Body of pancreas (tissue), 4 donors: ENCODE results near the gene COL8A1. TPM values are rescaled to one million over a fixed set of nuclear protein-coding genes. Genes with fewer than 3 reads are reported as not detected.

ENCODE experiments used
- ATAC-seq: fragments of 150-250 bp; one replicate; pipeline ENCODE4 v1.9.1; 2016
- DNase-seq, 4 donors: peaks; one replicate each; pipeline ENCODE4 v3.0.0-alpha.2; 2019
- H3K27ac ChIP-seq, 4 donors: fragments of 200-600 bp; sonication (generic); 1 replicate in 3 of 4; 2 replicates in 1 of 4; pipeline versions ENCODE4 v1.5.1 to v1.6.1; 2016 to 2019; ENCODE audit warnings: mild to moderate bottlenecking in 1 of 4, mixed read lengths in 1 of 4, moderate library complexity in 1 of 4
- H3K27me3 ChIP-seq, 2 donors: fragments of 200-600 bp; sonication (generic); one replicate each; pipeline ENCODE4 v1.6.0; 2016; ENCODE audit warnings: mild to moderate bottlenecking in 1 of 2
- H3K36me3 ChIP-seq, 2 donors: fragments of 200-600 bp; sonication (generic); replicated peaks in 1 of 2; 2 replicates each; pipeline ENCODE4 v1.5.1; 2016; ENCODE audit warnings: low read depth in 2 of 2; ENCODE audit not compliant: insufficient read depth in 1 of 2
- H3K4me1 ChIP-seq: fragments of 200-600 bp; sonication (generic); one replicate; pipeline ENCODE4 v1.6.0; 2016
- H3K4me3 ChIP-seq, 2 donors: fragments of 200-600 bp; sonication (generic); 1 replicate in 1 of 2; 2 replicates in 1 of 2; pipeline ENCODE4 v1.5.1; 2016 to 2019
- H3K9me3 ChIP-seq, 3 donors: fragments of 200-600 bp; sonication (generic); 1 replicate in 2 of 3; 2 replicates in 1 of 3; pipeline ENCODE4 v1.5.1; 2016
- POLR2A ChIP-seq, 3 donors: fragments of 450-650 bp; IDR thresholded peaks; one replicate each; pipeline ENCODE4 v1.6.1; 2016; ENCODE audit warnings: antibody characterized with exemption in 3 of 3, mild to moderate bottlenecking in 2 of 3
- WGBS, 2 donors: methylation state at CpG; one replicate each; pipeline ENCODE4 v1.1.5; 2017; 5-methylcytosine and 5-hydroxymethylcytosine counted together
- intact Hi-C: fragments of 100-400 bp; cut with DNase I; formaldehyde crosslinking; loops from one replicate; pipeline ENCODE4 v1.15.1; 2023
- total RNA-seq, 2 donors: library from RNA; depleted of rRNA; stranded (reverse); fragments of >200 nt; gene quantifications; one replicate each; pipeline ENCODE4 v1.1.0, GENCODE V29; 2016
- TF ChIP-seq, protein P1 (sequence below), 7 experiments: fragments of 450-650 bp in 4 of 7; fragments of 200-600 bp in 3 of 7; sonication (generic) in 3 of 7; IDR thresholded peaks; one replicate each; pipeline ENCODE4 v1.5.1; 2016 to 2019; ENCODE audit warnings: antibody characterized with exemption in 7 of 7

COL8A1 gene
- total RNA-seq, 2 donors from 2014 or later = 0.99 to 5.4 TPM

DNA sequence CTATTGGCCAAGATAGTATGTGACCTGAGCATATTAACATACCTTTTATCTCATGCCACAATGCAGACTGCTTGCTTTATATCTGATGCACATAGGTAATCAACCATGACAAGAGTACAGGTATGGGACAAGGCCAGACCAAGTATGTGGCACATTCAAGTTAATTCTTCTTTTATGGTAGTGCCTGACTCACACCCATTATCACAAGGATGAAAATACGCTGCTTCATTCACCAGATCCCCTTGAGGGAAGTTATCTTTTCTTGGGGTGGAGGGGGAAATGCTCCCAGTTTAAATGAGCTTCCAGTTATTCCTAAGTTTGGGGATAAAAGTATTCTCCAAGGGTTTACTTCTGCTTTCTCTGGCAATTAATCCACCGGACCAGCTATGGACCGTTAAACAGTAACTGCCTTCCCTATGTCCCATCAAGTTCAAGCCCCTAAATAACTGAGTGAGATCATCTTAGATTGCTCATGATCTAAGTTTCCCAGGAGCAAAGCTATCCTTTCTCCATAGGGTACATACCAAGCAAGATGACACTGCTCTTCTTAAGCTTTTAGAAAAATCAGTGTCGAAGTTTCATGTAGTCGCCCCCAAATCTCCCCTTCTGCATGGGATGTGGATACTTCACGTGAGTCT lies 1.9 kb downstream of the COL8A1 start:
- H3K9me3 ChIP-seq = no peaks in the 10 kb centered on the region
- DNase-seq (no peak), ATAC-seq (no peak)
- no peak overlapping the region for H3K27ac ChIP-seq
- intact Hi-C loops = no loop called here
- WGBS, 2 donors = 73 to 80% methylated on average over 6 of the region's 6 CpGs
- TF ChIP-seq POLR2A (IDR thresholded peaks at IDR 0.05) = no peak
- TF ChIP-seq, protein P1, sequence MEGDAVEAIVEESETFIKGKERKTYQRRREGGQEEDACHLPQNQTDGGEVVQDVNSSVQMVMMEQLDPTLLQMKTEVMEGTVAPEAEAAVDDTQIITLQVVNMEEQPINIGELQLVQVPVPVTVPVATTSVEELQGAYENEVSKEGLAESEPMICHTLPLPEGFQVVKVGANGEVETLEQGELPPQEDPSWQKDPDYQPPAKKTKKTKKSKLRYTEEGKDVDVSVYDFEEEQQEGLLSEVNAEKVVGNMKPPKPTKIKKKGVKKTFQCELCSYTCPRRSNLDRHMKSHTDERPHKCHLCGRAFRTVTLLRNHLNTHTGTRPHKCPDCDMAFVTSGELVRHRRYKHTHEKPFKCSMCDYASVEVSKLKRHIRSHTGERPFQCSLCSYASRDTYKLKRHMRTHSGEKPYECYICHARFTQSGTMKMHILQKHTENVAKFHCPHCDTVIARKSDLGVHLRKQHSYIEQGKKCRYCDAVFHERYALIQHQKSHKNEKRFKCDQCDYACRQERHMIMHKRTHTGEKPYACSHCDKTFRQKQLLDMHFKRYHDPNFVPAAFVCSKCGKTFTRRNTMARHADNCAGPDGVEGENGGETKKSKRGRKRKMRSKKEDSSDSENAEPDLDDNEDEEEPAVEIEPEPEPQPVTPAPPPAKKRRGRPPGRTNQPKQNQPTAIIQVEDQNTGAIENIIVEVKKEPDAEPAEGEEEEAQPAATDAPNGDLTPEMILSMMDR (IDR thresholded peaks at IDR 0.05) = no peak
- no peak overlapping the region for H3K4me3 ChIP-seq
- peaks cover 20% of the 10 kb centered on the region for H3K4me1 ChIP-seq
- no peaks in the 10 kb centered on the region for H3K36me3 ChIP-seq
- peaks cover 0 to 5% of the 10 kb centered on the region in 2 donors for H3K27me3 ChIP-seq

GRCh38 chr3:99641480-99641879 lies 3.1 kb downstream of the COL8A1 start:
- ATAC-seq (no peak), DNase-seq (no peak)
- Histone ChIP-seq H3K36me3 (no peaks in the 10 kb centered on the region), H3K27me3 (peaks cover 0 to 3% of the 10 kb centered on the region in 2 donors), H3K4me3 (no peak overlapping the region), H3K27ac (no peak overlapping the region), H3K4me1 (peaks cover 20% of the 10 kb centered on the region), H3K9me3 (no peaks in the 10 kb centered on the region)
- TF ChIP-seq, protein P1 (IDR thresholded peaks at IDR 0.05) = no peak
- TF ChIP-seq POLR2A (IDR thresholded peaks at IDR 0.05) = no peak
- intact Hi-C loops = no loop called here
- 32 to 41% methylated on average over 2 of the region's 2 CpGs for WGBS, 2 donors

GRCh38 chr3:99641982-99642381 lies 3.6 kb downstream of the COL8A1 start:
- ATAC-seq (no peak), DNase-seq (no peak)
- intact Hi-C loops = no loop called here
- no peak for TF ChIP-seq POLR2A (IDR thresholded peaks at IDR 0.05)
- TF ChIP-seq, protein P1 (IDR thresholded peaks at IDR 0.05) = no peak
- Histone ChIP-seq H3K4me1 (peaks cover 17% of the 10 kb centered on the region), H3K9me3 (no peaks in the 10 kb centered on the region), H3K36me3 (no peaks in the 10 kb centered on the region), H3K27ac (no peak overlapping the region), H3K4me3 (no peak overlapping the region), H3K27me3 (no peaks in the 10 kb centered on the region)
- 34 to 38% methylated on average over 1 of the region's 1 CpG for WGBS, 2 donors

DNA sequence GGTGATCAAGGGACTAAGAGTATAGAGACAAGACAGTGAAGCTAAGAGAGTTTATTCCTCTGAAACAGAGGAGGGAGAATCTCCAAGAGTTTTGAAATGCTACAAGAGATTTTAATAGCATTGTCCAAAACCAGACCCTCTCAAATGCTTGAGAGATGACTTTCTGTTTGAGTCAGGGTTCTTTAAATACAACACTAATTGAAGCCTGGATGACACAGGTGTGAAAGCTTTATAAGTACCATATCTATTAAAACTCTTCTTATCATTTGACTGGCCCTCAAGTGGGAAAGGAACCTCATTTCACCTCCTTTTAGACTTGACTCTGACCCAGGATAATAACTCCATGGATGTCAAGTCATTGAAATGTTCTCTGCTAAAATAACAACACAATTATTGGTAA lies 5.6 kb downstream of the COL8A1 start:
- peaks cover 4% of the 10 kb centered on the region for H3K4me1 ChIP-seq
- intact Hi-C loops = no loop called here
- no peak for DNase-seq
- no peak overlapping the region for H3K4me3 ChIP-seq
- H3K27me3 ChIP-seq = no peaks in the 10 kb centered on the region
- TF ChIP-seq, protein P1 (IDR thresholded peaks at IDR 0.05) = no peak
- TF ChIP-seq POLR2A (IDR thresholded peaks at IDR 0.05) = no peak
- ATAC-seq = no peak
- no peaks in the 10 kb centered on the region for H3K36me3 ChIP-seq
- no peak overlapping the region for H3K27ac ChIP-seq
- H3K9me3 ChIP-seq = no peaks in the 10 kb centered on the region

GRCh38 chr3:99644746-99645145 lies 6.4 kb downstream of the COL8A1 start:
- no peak overlapping the region for H3K4me3 ChIP-seq
- no peak overlapping the region for H3K27ac ChIP-seq
- DNase-seq (no peak), ATAC-seq (no peak)
- H3K9me3 ChIP-seq = no peaks in the 10 kb centered on the region
- intact Hi-C loops = no loop called here
- H3K4me1 ChIP-seq = peaks cover 4% of the 10 kb centered on the region
- H3K36me3 ChIP-seq = no peaks in the 10 kb centered on the region
- WGBS, 2 donors = 71 to 74% methylated on average over 3 of the region's 3 CpGs
- TF ChIP-seq POLR2A (IDR thresholded peaks at IDR 0.05) = no peak
- TF ChIP-seq, protein P1 (IDR thresholded peaks at IDR 0.05) = no peak
- no peaks in the 10 kb centered on the region for H3K27me3 ChIP-seq
